ENCODE results near the gene GLIS1. TPM values are rescaled to one million over a fixed set of nuclear protein-coding genes. Genes with fewer than 3 reads are reported as not detected.

The GLIS1 gene
- total and polyA plus RNA-seq, 2 experiments from 2014 or later, result 0.22 to 0.61 TPM

DNA sequence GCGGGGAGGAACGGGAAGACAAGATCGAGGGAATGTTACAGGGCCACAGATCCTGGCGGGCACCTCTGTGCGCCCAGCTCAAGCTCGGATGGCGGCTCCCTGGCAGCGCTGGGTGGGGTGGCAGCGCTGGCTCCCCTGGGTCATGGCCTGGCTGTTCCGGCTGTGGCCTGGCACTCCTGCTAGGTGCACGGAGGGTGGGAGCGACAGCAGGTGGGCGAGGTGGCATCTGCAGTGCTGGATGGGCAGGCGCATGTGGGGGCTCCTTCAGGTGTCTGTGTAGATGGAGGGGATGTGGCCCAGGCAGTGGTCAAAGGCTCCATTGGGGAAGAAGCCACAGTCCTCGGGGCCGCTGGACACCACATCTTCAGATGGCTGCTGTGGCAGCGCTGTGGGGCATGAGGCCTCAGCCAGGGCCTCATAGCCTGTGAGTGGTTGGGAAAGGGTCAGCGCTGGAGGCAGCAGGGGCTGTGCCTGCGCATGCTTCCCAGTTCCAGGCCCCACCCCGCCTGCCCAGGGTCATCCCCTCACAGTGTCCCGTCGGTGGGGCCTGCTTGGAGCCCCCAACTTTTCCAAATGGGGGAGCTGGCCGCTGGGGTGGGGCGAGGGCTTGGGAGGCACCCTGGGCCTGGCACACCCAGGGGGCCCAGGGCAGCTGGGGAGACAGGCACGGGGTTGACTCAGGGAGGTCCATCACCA, 232.5 kb downstream of the GLIS1 start:
- Histone ChIP-seq H3K4me2 (ENCODE audit: unreplicated experiment) (no peak overlapping the region), H3F3A (ENCODE audit: insufficient read depth) (no peaks in the 10 kb centered on the region), H3K4me1 (ENCODE audit: insufficient read depth) (no peaks in the 10 kb centered on the region), H3K9me3 (ENCODE audit: low read depth) (no peaks in the 10 kb centered on the region), H4K20me1 (ENCODE audit: insufficient read depth) (no peaks in the 10 kb centered on the region), H2AFZ (no peak overlapping the region), H3K36me3 (ENCODE audit: low read depth) (no peaks in the 10 kb centered on the region), H3K27ac (no peak overlapping the region), H3K27me3 (replicated peaks; ENCODE audit: insufficient read depth) (no peaks in the 10 kb centered on the region), H3K9ac (no peak overlapping the region), H3K4me3 (no peak overlapping the region), H3K79me2 (ENCODE audit: insufficient read depth) (no peaks in the 10 kb centered on the region), H3K9me2 (ENCODE audit: insufficient read depth) (no peaks in the 10 kb centered on the region)
- in situ Hi-C loops (cut with MboI), result no loop called here
- TF ChIP-seq EZH2 (IDR thresholded peaks at IDR 0.05; ENCODE audit: insufficient read depth, poor library complexity, severe bottlenecking), result no peak
- no peak for TF ChIP-seq EZH2phosphoT487 (IDR thresholded peaks at IDR 0.05; ENCODE audit: insufficient read depth, low read depth)
- no peak for DNase-seq
- WGBS, 2 experiments (ENCODE audit: low coverage in 1 of 2, low lambda C conversion rate in 2 of 2, missing lambda C conversion rate in 2 of 2), result 85 to 89% methylated on average over 19 to 25 of the region's 25 CpGs

DNA sequence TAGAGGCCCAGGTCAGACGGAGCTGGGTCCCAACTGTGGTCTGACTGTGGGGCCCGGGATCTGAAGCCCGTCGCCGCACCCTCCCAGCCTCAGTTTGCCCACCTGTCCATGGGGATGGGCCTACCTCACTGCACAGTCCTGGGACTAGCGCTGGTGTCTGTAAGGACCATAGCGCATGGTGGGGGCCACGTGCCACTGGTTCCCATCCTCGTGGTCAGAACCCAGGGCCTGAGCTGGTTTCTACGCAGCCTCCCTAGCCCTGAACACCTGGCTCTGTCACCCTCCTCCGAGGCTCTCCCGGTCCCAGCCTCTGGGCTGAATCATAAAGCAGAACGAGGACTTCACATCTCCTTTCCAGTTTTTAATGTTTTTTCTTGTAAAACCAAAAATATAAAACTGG, 233.1 kb downstream of the GLIS1 start:
- Histone ChIP-seq H3K79me2 (ENCODE audit: insufficient read depth) (no peaks in the 10 kb centered on the region), H3K9me2 (ENCODE audit: insufficient read depth) (no peaks in the 10 kb centered on the region), H4K20me1 (ENCODE audit: insufficient read depth) (no peaks in the 10 kb centered on the region), H3K4me1 (ENCODE audit: insufficient read depth) (no peaks in the 10 kb centered on the region), H3K4me2 (ENCODE audit: unreplicated experiment) (no peak overlapping the region), H3F3A (ENCODE audit: insufficient read depth) (no peaks in the 10 kb centered on the region), H3K36me3 (ENCODE audit: low read depth) (no peaks in the 10 kb centered on the region), H3K4me3 (no peak overlapping the region), H3K27me3 (replicated peaks; ENCODE audit: insufficient read depth) (peaks cover under 1% of the 10 kb centered on the region; the same call in 1 of the 2 replicates), H3K9ac (no peak overlapping the region), H2AFZ (no peak overlapping the region), H3K9me3 (ENCODE audit: low read depth) (no peaks in the 10 kb centered on the region), H3K27ac (no peak overlapping the region)
- 82 to 85% methylated on average over 13 of the region's 13 CpGs for WGBS, 2 experiments (ENCODE audit: low coverage in 1 of 2, low lambda C conversion rate in 2 of 2, missing lambda C conversion rate in 2 of 2)
- in situ Hi-C loops (cut with MboI), result no loop called here
- no peak for DNase-seq
- TF ChIP-seq EZH2phosphoT487 (IDR thresholded peaks at IDR 0.05; ENCODE audit: insufficient read depth, low read depth), result no peak

DNA sequence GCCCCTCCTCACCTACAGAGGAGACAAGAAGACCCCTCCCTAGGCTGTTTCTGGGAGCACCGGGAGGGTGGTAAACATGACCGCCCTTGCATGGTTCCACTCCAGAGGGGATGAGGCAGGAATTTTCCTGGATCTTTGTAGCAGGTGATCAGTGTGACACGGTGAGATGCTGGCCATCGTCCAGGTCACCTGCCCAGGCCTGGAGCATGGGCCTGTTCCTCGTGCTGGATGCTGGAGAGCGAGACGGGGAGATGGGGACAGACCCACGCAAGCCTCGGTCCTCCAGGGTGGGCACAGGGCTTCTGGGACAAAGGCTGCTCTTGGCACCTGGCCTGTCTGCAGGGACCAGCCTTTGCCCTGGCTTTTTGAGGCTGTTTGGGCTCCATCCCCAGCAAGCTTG, 233.6 kb downstream of the GLIS1 start:
- no peak overlapping the region for H3K27ac ChIP-seq
- in situ Hi-C loops (cut with MboI), result no loop called here
- TF ChIP-seq EZH2phosphoT487 (IDR thresholded peaks at IDR 0.05; ENCODE audit: insufficient read depth, low read depth) (no peak), EZH2 (IDR thresholded peaks at IDR 0.05; ENCODE audit: insufficient read depth, poor library complexity, severe bottlenecking) (no peak)
- no peak overlapping the region for H3K4me3 ChIP-seq
- H3K4me1 ChIP-seq (ENCODE audit: insufficient read depth), result no peaks in the 10 kb centered on the region
- no peaks in the 10 kb centered on the region for H3K9me2 ChIP-seq (ENCODE audit: insufficient read depth)
- H3K36me3 ChIP-seq (ENCODE audit: low read depth), result no peaks in the 10 kb centered on the region
- peaks cover 6% of the 10 kb centered on the region; the same call in 1 of the 2 replicates for H3K27me3 ChIP-seq (replicated peaks; ENCODE audit: insufficient read depth)
- no peak overlapping the region for H2AFZ ChIP-seq
- no peak overlapping the region for H3K9ac ChIP-seq
- H4K20me1 ChIP-seq (ENCODE audit: insufficient read depth), result no peaks in the 10 kb centered on the region
- no peaks in the 10 kb centered on the region for H3K9me3 ChIP-seq (ENCODE audit: low read depth)
- no peaks in the 10 kb centered on the region for H3F3A ChIP-seq (ENCODE audit: insufficient read depth)
- no peaks in the 10 kb centered on the region for H3K79me2 ChIP-seq (ENCODE audit: insufficient read depth)
- no peak for DNase-seq
- WGBS, 2 experiments (ENCODE audit: low coverage in 1 of 2, low lambda C conversion rate in 2 of 2, missing lambda C conversion rate in 2 of 2), result 88 to 93% methylated on average over 9 of the region's 9 CpGs
- no peak overlapping the region for H3K4me2 ChIP-seq (ENCODE audit: unreplicated experiment)

DNA sequence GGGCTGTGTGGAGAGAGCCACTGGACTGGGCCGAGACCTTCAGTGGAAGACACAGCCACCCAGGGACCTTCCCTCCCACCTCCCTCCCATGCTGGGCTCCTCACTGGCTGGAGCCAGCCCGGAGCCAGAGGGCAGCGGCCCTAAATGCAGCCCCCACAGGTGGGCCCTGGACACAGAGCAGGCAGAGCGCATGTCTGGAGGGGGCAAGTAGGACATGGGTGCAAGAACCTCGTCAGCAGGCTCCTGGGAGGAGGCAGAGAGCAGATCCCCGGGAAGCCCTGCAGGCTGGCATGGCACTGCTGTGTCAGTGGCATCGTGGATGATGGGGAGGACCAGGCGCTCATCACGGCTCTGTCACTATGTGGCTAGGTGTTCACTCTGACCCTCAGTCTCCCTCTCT, 234.1 kb downstream of the GLIS1 start:
- in situ Hi-C loops (cut with MboI), result no loop called here
- Histone ChIP-seq H3K27me3 (replicated peaks; ENCODE audit: insufficient read depth) (peaks cover 11% of the 10 kb centered on the region; the same call in 1 of the 2 replicates), H3F3A (ENCODE audit: insufficient read depth) (no peaks in the 10 kb centered on the region), H4K20me1 (ENCODE audit: insufficient read depth) (no peaks in the 10 kb centered on the region), H3K79me2 (ENCODE audit: insufficient read depth) (no peaks in the 10 kb centered on the region), H2AFZ (no peak overlapping the region), H3K4me1 (ENCODE audit: insufficient read depth) (no peaks in the 10 kb centered on the region), H3K4me3 (no peak overlapping the region), H3K9me2 (ENCODE audit: insufficient read depth) (no peaks in the 10 kb centered on the region), H3K9ac (no peak overlapping the region), H3K27ac (no peak overlapping the region), H3K36me3 (ENCODE audit: low read depth) (no peaks in the 10 kb centered on the region), H3K9me3 (ENCODE audit: low read depth) (no peaks in the 10 kb centered on the region), H3K4me2 (ENCODE audit: unreplicated experiment) (no peak overlapping the region)
- TF ChIP-seq EZH2 (IDR thresholded peaks at IDR 0.05; ENCODE audit: insufficient read depth, poor library complexity, severe bottlenecking) (no peak), EZH2phosphoT487 (IDR thresholded peaks at IDR 0.05; ENCODE audit: insufficient read depth, low read depth) (no peak)
- DNase-seq, result no peak
- 79 to 90% methylated on average over 8 of the region's 9 CpGs for WGBS, 2 experiments (ENCODE audit: low coverage in 1 of 2, low lambda C conversion rate in 2 of 2, missing lambda C conversion rate in 2 of 2)

Measured in GM23248 (cell line).